Right lobe of liver (tissue), 6 donors: ENCODE results near the gene TEX55. TPM values are rescaled to one million over a fixed set of nuclear protein-coding genes. Genes with fewer than 3 reads are reported as not detected.
"Not testable (repeated sequence)": the region's sequence is repeated elsewhere in the genome, so short reads cannot be mapped to it uniquely, and the experiment has no call there.

ENCODE experiments used
- ATAC-seq, 4 donors: fragments of 200-7000 bp; cut with Tn5 transposase; one replicate each; pipeline ENCODE4 v1.9.1; 2020; ENCODE audit warnings: mild to moderate bottlenecking in 4 of 4, moderate library complexity in 4 of 4
- DNase-seq, 3 donors: peaks; one replicate each; pipeline ENCODE4 v3.0.0-alpha.2; 2020
- H3K27ac ChIP-seq, 3 donors: fragments of 200-600 bp; one replicate each; pipeline ENCODE4 v1.8.0; 2022
- H3K27me3 ChIP-seq, 2 donors: fragments of 200-600 bp; one replicate each; pipeline ENCODE4 v1.8.0; 2022
- H3K36me3 ChIP-seq, 4 donors: fragments of 200-600 bp; sonication (generic) in 1 of 4; one replicate each; pipeline versions ENCODE4 v1.5.1 to v1.8.0; 2017 to 2022; ENCODE audit warnings: control low read depth in 1 of 4
- H3K4me1 ChIP-seq, 4 donors: fragments of 200-600 bp; sonication (generic) in 1 of 4; one replicate each; pipeline versions ENCODE4 v1.5.1 to v1.8.0; 2017 to 2022; ENCODE audit warnings: control low read depth in 1 of 4
- H3K4me3 ChIP-seq, 3 donors: fragments of 200-600 bp; one replicate each; pipeline ENCODE4 v1.8.0; 2022
- H3K9me3 ChIP-seq, 4 donors: fragments of 200-600 bp; sonication (generic) in 1 of 4; one replicate each; pipeline versions ENCODE4 v1.5.1 to v1.8.0; 2017 to 2022; ENCODE audit warnings: control low read depth in 1 of 4
- CTCF ChIP-seq, 4 donors: fragments of 200-600 bp in 3 of 4; fragments of 450-650 bp in 1 of 4; IDR thresholded peaks; one replicate each; pipeline versions ENCODE4 v1.5.1 to v1.8.0; 2016 to 2022; ENCODE audit warnings: antibody characterized with exemption in 4 of 4, mild to moderate bottlenecking in 2 of 4
- POLR2A ChIP-seq: fragments of 450-650 bp; IDR thresholded peaks from one replicate; pipeline ENCODE4 v1.6.1; 2017; ENCODE audit warnings: antibody characterized with exemption, mild to moderate bottlenecking
- WGBS: methylation state at CpG from one replicate; pipeline ENCODE4 v1.1.6; 2018; ENCODE audit warnings: low coverage, low lambda C conversion rate; ENCODE audit not compliant: insufficient coverage; ENCODE audit errors: missing lambda C conversion rate; 5-methylcytosine and 5-hydroxymethylcytosine counted together
- intact Hi-C, 2 donors: fragments of 100-400 bp; cut with DNase I; formaldehyde crosslinking; loops; one replicate each; pipeline versions ENCODE4 v1.11.2 to v1.14.1; 2022
- total RNA-seq, 6 experiments: library from RNA; depleted of rRNA in 2 of 6; stranded (reverse); fragments of >200 nt in 2 of 6; fragmentation: NEBNext Ultra II Directional in 3 of 6; extraction: Animal tissue kit (Norgen Biotek cat#: 25700) in 3 of 6; gene quantifications; one replicate each; pipeline versions ENCODE4 v1.1.0 to v1.2.4, GENCODE V29; 2016 to 2023
- donor health status: DM: no; HTN: yes; CAD: no.
- donor health status: DM: no; HTN: no; CAD: no.
- donor health status: DM: no; HTN: no; CAD: no.
- donor health status: DM: no; HTN: yes; CAD: no.
- donor health status: DM: no; HTN: yes; CAD: no.

TEX55 gene
- total RNA-seq, 6 experiments from 2014 or later = not detected

GRCh38 chr3:119156868-119157267 is 10.9 kb downstream of the TEX55 start:
- no peak overlapping the region for H3K4me3 ChIP-seq
- H3K27ac ChIP-seq = no peak overlapping the region
- peaks cover 0 to 4% (median 0%) of the 10 kb centered on the region in 4 donors for H3K9me3 ChIP-seq
- H3K27me3 ChIP-seq = no peaks in the 10 kb centered on the region
- no peaks in the 10 kb centered on the region for H3K36me3 ChIP-seq
- H3K4me1 ChIP-seq = no peaks in the 10 kb centered on the region
- no peak for TF ChIP-seq POLR2A
- TF ChIP-seq CTCF (IDR thresholded peaks at IDR 0.05) = no peak
- no peak for ATAC-seq
- no peak for DNase-seq
- intact Hi-C loops = no loop called here

GRCh38 chr3:119157971-119158370 is 12.0 kb downstream of the TEX55 start:
- no peak overlapping the region for H3K27ac ChIP-seq
- 51% methylated on average over 2 of the region's 2 CpGs for WGBS
- H3K4me3 ChIP-seq = no peak overlapping the region
- ATAC-seq (no peak), DNase-seq (no peak)
- H3K27me3 ChIP-seq = no peaks in the 10 kb centered on the region
- intact Hi-C loops = no loop called here
- H3K36me3 ChIP-seq = no peaks in the 10 kb centered on the region
- H3K9me3 ChIP-seq = peaks cover 0 to 4% (median 0%) of the 10 kb centered on the region in 4 donors
- TF ChIP-seq CTCF (IDR thresholded peaks at IDR 0.05) (no peak), POLR2A (no peak)
- no peaks in the 10 kb centered on the region for H3K4me1 ChIP-seq

- no peak for ATAC-seq
Observed at GRCh38 chr3:119160361-119160760, 14.4 kb downstream of the TEX55 start.

GRCh38 chr3:119160815-119161214 is 14.8 kb downstream of the TEX55 start:
- no peaks in the 10 kb centered on the region for H3K36me3 ChIP-seq
- TF ChIP-seq CTCF (IDR thresholded peaks at IDR 0.05) (no peak), POLR2A (no peak)
- ATAC-seq (no peak), DNase-seq (no peak)
- H3K9me3 ChIP-seq = no peaks in the 10 kb centered on the region
- H3K27me3 ChIP-seq = no peaks in the 10 kb centered on the region
- 42% methylated on average over 1 of the region's 1 CpG for WGBS
- H3K4me1 ChIP-seq = no peaks in the 10 kb centered on the region
- H3K4me3 ChIP-seq = no peak overlapping the region
- intact Hi-C loops = no loop called here
- no peak overlapping the region for H3K27ac ChIP-seq

More at GRCh38 chr3:119160361-119160760, 14.4 kb downstream of the TEX55 start:
- Histone ChIP-seq H3K4me1 (no peaks in the 10 kb centered on the region), H3K4me3 (no peak overlapping the region), H3K9me3 (no peaks in the 10 kb centered on the region), H3K27me3 (no peaks in the 10 kb centered on the region), H3K36me3 (no peaks in the 10 kb centered on the region), H3K27ac (no peak overlapping the region)
- TF ChIP-seq CTCF (IDR thresholded peaks at IDR 0.05) (no peak), POLR2A (no peak)
- no peak for DNase-seq
- intact Hi-C loops = no loop called here
- WGBS = 67% methylated on average over 1 of the region's 1 CpG

GRCh38 chr3:119161240-119161639 is 15.3 kb downstream of the TEX55 start:
- no peaks in the 10 kb centered on the region for H3K27me3 ChIP-seq
- ATAC-seq (no peak), DNase-seq (no peak)
- no peaks in the 10 kb centered on the region for H3K9me3 ChIP-seq
- no peak overlapping the region for H3K27ac ChIP-seq
- WGBS = 42% methylated on average over 2 of the region's 2 CpGs
- no peaks in the 10 kb centered on the region for H3K4me1 ChIP-seq
- TF ChIP-seq POLR2A = no peak
- no peak for TF ChIP-seq CTCF (IDR thresholded peaks at IDR 0.05)
- H3K4me3 ChIP-seq = no peak overlapping the region
- no peaks in the 10 kb centered on the region for H3K36me3 ChIP-seq
- intact Hi-C loops = no loop called here

GRCh38 chr3:119164745-119165144 is 18.8 kb downstream of the TEX55 start:
- WGBS = 87% methylated on average over 5 of the region's 9 CpGs
- H3K4me3 ChIP-seq, H3K36me3 ChIP-seq, H3K27ac ChIP-seq, ATAC-seq, H3K27me3 ChIP-seq, H3K4me1 ChIP-seq, intact Hi-C loops, H3K9me3 ChIP-seq, DNase-seq: not testable (repeated sequence)
